ENCODE results near the gene HLF. TPM values are rescaled to one million over a fixed set of nuclear protein-coding genes. Genes with fewer than 3 reads are reported as not detected.

Gene HLF
- total RNA-seq, 1 experiment from 2014 or later, result not detected

GRCh38 chr17:55368706-55369105, 103.9 kb downstream of the HLF start:
- H3K36me3 ChIP-seq (ENCODE audit: low read depth), result no peaks in the 10 kb centered on the region
- no peak overlapping the region for H3K4me2 ChIP-seq
- H3K27ac ChIP-seq, result no peak overlapping the region
- H3K9me3 ChIP-seq (ENCODE audit: insufficient read depth, low read depth), result no peaks in the 10 kb centered on the region; the same call in 1 of the 2 replicates
- ChIA-PET CTCF (interaction anchor here (0.6 kb wide), 1 partner anchor 92 kb away, joined by 3 read pairs; no protein-coding TSS in a partner anchor), POLR2A (ENCODE audit: unreplicated experiment) (no interaction called here)
- H3K9me2 ChIP-seq (ENCODE audit: insufficient read depth), result no peaks in the 10 kb centered on the region
- H3K79me2 ChIP-seq (ENCODE audit: low read depth), result no peaks in the 10 kb centered on the region
- H2AFZ ChIP-seq, result no peak overlapping the region
- H4K20me1 ChIP-seq (ENCODE audit: insufficient read depth), result no peaks in the 10 kb centered on the region; the same call in 1 of the 2 replicates
- H3K4me3 ChIP-seq, result no peak overlapping the region
- no TSS peak for BruUV-seq (replicated peaks)
- TF ChIP-seq CTCF (conservative IDR thresholded peaks at IDR 0.05) (no peak), EZH2 (IDR thresholded peaks at IDR 0.05; ENCODE audit: low read depth) (no peak)
- no peaks in the 10 kb centered on the region for H3K4me1 ChIP-seq (replicated peaks; ENCODE audit: insufficient read depth)
- H3F3A ChIP-seq (ENCODE audit: insufficient read depth, low read depth), result no peaks in the 10 kb centered on the region
- intact Hi-C loops (cut with micrococcal nuclease; ENCODE audit: unreplicated experiment), result no loop called here
- DNase-seq, result no peak
- peaks cover 5% of the 10 kb centered on the region; the same call in 1 of the 2 replicates for H3K27me3 ChIP-seq (ENCODE audit: insufficient read depth, low read depth)

Other genes starting within 250 kb of the HLF start
- gene MMD, start 156.9 kb downstream of the HLF start, total RNA-seq (2021), result 7.2 and 9.9 TPM in 2 replicates
- gene SMIM36, start 246.5 kb downstream of the HLF start, total RNA-seq (2021), result not detected in 2 replicates

Data from PC-9 (cell line).